ENCODE measurements around the gene CLEC12A.

The CLEC12A gene

DNA sequence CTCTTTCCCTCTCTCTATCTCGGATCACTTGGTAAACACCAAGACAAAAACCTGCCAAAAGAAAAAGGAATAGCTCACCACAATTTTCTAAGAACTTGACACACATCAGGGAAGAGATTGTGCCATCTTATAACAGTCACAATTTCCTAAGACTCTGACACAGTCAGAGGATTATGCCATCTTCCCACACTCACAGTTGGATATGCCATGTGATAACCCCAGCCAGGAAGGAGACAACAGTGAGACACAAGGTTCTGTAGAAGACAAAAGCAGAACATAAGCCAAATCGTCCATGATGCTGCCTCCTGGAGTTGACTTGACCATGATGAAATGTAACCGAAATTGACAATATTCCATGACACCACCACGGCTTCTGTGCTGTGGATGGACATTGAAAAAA, 56.5 kb downstream of the CLEC12A start:
- H3K4me3 ChIP-seq (ENCODE audit: insufficient read depth, low read depth, low read length) = no peak overlapping the region
- no peaks in the 10 kb centered on the region for H3K27me3 ChIP-seq (ENCODE audit: control insufficient read depth, insufficient read depth, low read length, poor library complexity, severe bottlenecking)
- 85 to 88% methylated on average over 4 of the region's 4 CpGs for WGBS, 2 experiments
- H3K36me3 ChIP-seq (ENCODE audit: control insufficient read depth, insufficient read depth, low read length) = no peaks in the 10 kb centered on the region
- no peaks in the 10 kb centered on the region for H3K4me1 ChIP-seq (ENCODE audit: control insufficient read depth, insufficient read depth, low read length)
- no peak overlapping the region for H3K27ac ChIP-seq (ENCODE audit: insufficient read depth, low read depth, low read length, poor library complexity, severe bottlenecking)
- no peaks in the 10 kb centered on the region for H3K9me3 ChIP-seq (ENCODE audit: control insufficient read depth, low read length)

- Histone ChIP-seq H3K27me3 (ENCODE audit: control insufficient read depth, insufficient read depth, low read length, poor library complexity, severe bottlenecking) (no peaks in the 10 kb centered on the region), H3K36me3 (ENCODE audit: control insufficient read depth, insufficient read depth, low read length) (no peaks in the 10 kb centered on the region), H3K27ac (ENCODE audit: insufficient read depth, low read depth, low read length, poor library complexity, severe bottlenecking) (no peak within 1 kb of the TSS), H3K9me3 (ENCODE audit: control insufficient read depth, low read length) (no peaks in the 10 kb centered on the region), H3K4me1 (ENCODE audit: control insufficient read depth, insufficient read depth, low read length) (no peaks in the 10 kb centered on the region), H3K4me3 (ENCODE audit: insufficient read depth, low read depth, low read length) (no peak within 1 kb of the TSS)
- WGBS, 2 experiments = 97% methylated on average over 14 of the region's 14 CpGs
Observed at GRCh38 chr12:10030446-10030845, 59.2 kb downstream of the CLEC12A start, which contains the start of gene CLEC9A. CLEC9A (plus strand) TSS chr12:10030682; CDS start chr12:10052688, 22,006 bp downstream.

DNA sequence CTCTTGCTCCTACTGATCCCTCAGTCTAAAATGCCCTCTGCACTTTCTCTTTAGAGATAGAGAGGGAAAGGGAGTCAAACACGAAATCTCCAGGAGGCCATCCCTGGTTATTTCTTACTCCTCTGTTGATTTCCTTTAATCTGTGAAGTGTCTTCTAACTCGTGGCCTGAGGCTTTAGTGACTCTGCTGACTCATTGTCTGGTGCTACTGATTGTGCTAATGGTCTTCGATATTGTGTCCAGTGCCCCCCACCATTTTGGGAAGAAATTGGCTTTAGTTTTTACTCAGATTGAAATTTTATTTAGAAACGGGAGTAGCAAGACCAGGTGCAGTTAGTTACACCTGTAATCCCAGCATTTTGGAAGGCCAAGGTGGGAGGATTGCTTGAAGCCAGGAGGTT, 60.1 kb downstream of the CLEC12A start:
- Histone ChIP-seq H3K9me3 (ENCODE audit: control insufficient read depth, low read length) (no peaks in the 10 kb centered on the region), H3K4me3 (ENCODE audit: insufficient read depth, low read depth, low read length) (no peak overlapping the region), H3K4me1 (ENCODE audit: control insufficient read depth, insufficient read depth, low read length) (no peaks in the 10 kb centered on the region), H3K27me3 (ENCODE audit: control insufficient read depth, insufficient read depth, low read length, poor library complexity, severe bottlenecking) (no peaks in the 10 kb centered on the region), H3K36me3 (ENCODE audit: control insufficient read depth, insufficient read depth, low read length) (no peaks in the 10 kb centered on the region), H3K27ac (ENCODE audit: insufficient read depth, low read depth, low read length, poor library complexity, severe bottlenecking) (no peak overlapping the region)
- 85 to 87% methylated on average over 4 of the region's 4 CpGs for WGBS, 2 experiments

DNA sequence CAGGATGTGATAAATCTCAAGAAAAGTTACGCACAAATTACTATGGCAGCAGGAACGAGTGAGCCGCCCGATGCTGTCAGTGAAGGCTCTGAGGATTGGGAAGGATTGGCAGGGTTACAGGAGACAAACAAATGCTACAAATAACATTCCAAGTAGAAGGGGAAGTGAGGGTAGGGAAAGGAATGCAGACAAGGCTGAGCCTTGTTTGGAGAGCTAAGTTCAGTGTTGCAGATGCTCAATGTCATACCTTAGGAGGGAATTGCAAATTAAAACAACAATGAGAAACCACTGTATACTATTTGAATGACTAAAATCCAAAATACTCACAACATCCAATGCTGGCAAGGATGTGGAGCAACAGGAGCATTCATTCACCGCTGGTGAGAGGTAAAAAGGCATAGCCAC, 60.6 kb downstream of the CLEC12A start:
- Histone ChIP-seq H3K9me3 (ENCODE audit: control insufficient read depth, low read length) (no peaks in the 10 kb centered on the region), H3K27ac (ENCODE audit: insufficient read depth, low read depth, low read length, poor library complexity, severe bottlenecking) (no peak overlapping the region), H3K27me3 (ENCODE audit: control insufficient read depth, insufficient read depth, low read length, poor library complexity, severe bottlenecking) (no peaks in the 10 kb centered on the region), H3K4me3 (ENCODE audit: insufficient read depth, low read depth, low read length) (no peak overlapping the region), H3K36me3 (ENCODE audit: control insufficient read depth, insufficient read depth, low read length) (no peaks in the 10 kb centered on the region), H3K4me1 (ENCODE audit: control insufficient read depth, insufficient read depth, low read length) (no peaks in the 10 kb centered on the region)
- 87 to 93% methylated on average over 4 to 5 of the region's 5 CpGs for WGBS, 2 experiments

- H3K36me3 ChIP-seq (ENCODE audit: control insufficient read depth, insufficient read depth, low read length) = no peaks in the 10 kb centered on the region
- H3K9me3 ChIP-seq (ENCODE audit: control insufficient read depth, low read length) = no peaks in the 10 kb centered on the region
- no peak overlapping the region for H3K4me3 ChIP-seq (ENCODE audit: insufficient read depth, low read depth, low read length)
- WGBS, 2 experiments = no CpG with 5 or more reads among the region's 1 CpG
- no peaks in the 10 kb centered on the region for H3K27me3 ChIP-seq (ENCODE audit: control insufficient read depth, insufficient read depth, low read length, poor library complexity, severe bottlenecking)
- no peak overlapping the region for H3K27ac ChIP-seq (ENCODE audit: insufficient read depth, low read depth, low read length, poor library complexity, severe bottlenecking)
- H3K4me1 ChIP-seq (ENCODE audit: control insufficient read depth, insufficient read depth, low read length) = no peaks in the 10 kb centered on the region
Observed at GRCh38 chr12:10033783-10034545, 62.8 kb downstream of the CLEC12A start.

Data from ectodermal cell (in vitro differentiated cells).